Measurements from ENCODE around the gene LTBP1.

DNA sequence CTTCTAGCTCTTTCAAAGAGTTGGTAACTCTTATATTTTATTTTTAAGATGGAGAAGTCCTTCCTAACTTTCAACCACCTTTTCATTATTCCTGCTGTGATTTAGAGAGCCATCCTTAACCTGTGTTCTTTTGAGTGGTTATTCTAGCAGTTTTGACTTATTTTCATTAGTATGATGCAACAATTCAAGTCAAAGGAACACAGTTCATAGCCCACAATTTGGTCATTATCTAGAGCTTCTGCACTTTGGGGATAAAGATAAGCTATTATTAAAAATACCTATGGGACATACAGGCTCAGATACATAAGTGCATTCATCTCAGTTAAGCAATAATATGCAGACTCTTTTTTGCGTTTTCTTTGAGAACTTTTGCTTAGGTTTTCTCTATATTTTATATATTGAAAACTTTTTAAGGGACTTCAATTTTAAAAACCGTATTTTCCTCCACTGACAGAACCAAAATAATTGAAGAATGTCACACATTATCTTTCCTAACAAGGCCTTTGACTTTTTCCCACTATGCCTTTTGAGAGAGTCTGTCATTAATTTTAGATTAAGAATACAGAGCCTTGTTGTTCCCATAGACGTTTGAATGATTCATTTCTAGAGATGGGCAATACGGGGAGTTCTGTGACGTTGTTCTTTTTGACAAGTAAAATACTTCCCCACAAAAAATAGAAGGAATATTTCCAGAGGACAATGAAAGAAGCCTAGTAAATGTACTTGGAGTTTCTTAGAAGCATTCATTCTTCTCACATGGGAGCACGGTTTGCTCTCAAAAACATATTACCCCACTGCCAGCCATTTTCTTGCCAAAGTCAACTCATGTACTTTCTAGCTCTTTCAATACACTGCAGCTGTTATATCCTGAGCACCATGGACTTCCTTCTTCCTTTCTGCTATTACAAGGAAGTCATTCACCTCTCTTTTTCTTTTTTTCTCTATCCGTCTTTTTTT is 486.8 kb downstream of the LTBP1 start:
- TF ChIP-seq CTCF (optimal IDR thresholded peaks at IDR 0.05 in 1 of 3, IDR thresholded peaks at IDR 0.05 in 1 of 3, conservative IDR thresholded peaks at IDR 0.05 in 1 of 3; ENCODE audit: extremely low read depth in 1 of 3, insufficient read depth in 2 of 3, low read length in 3 of 3) (no peak), EZH2 (IDR thresholded peaks at IDR 0.05; ENCODE audit: low read length) (no peak)

All from keratinocyte (primary cell).